ENCODE data around the gene PDZRN4.

DNA sequence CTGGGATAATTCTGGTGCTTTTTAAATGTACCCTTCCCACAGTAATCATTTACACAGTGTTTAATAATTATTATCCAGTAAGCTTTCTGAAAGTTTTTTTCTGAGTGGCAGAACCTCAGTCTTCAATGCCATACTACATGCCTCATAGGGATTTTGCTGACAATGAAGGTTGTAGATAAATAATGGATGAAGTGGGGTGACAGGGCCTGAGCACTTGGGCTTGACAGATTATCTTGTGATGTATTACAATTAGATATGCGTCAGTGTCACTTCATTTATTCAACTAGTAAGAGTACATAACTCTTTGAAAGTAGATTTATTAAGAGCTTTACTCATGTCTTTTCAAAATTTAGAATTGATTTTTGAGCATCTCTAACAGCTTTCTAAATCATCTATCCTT lies 176.1 kb downstream of the PDZRN4 start:
- TF ChIP-seq CEBPB (IDR thresholded peaks at IDR 0.05; ENCODE audit: low read depth, low read length) (no peak), BHLHE40 (IDR thresholded peaks at IDR 0.05; ENCODE audit: low read depth, low read length) (no peak), CHD1 (IDR thresholded peaks at IDR 0.05; ENCODE audit: low read depth, low read length) (no peak), RAD21 (IDR thresholded peaks at IDR 0.05; ENCODE audit: low read length) (no peak), SMC3 (IDR thresholded peaks at IDR 0.05; ENCODE audit: low read depth, low read length) (no peak), NFE2L2 (IDR thresholded peaks at IDR 0.05; ENCODE audit: low read depth, low read length) (no peak), RCOR1 (IDR thresholded peaks at IDR 0.05; ENCODE audit: insufficient replicate concordance, low read length) (no peak), POLR2A (IDR thresholded peaks at IDR 0.05; ENCODE audit: low read depth, low read length) (no peak)
- TF ChIP-seq, protein P1, sequence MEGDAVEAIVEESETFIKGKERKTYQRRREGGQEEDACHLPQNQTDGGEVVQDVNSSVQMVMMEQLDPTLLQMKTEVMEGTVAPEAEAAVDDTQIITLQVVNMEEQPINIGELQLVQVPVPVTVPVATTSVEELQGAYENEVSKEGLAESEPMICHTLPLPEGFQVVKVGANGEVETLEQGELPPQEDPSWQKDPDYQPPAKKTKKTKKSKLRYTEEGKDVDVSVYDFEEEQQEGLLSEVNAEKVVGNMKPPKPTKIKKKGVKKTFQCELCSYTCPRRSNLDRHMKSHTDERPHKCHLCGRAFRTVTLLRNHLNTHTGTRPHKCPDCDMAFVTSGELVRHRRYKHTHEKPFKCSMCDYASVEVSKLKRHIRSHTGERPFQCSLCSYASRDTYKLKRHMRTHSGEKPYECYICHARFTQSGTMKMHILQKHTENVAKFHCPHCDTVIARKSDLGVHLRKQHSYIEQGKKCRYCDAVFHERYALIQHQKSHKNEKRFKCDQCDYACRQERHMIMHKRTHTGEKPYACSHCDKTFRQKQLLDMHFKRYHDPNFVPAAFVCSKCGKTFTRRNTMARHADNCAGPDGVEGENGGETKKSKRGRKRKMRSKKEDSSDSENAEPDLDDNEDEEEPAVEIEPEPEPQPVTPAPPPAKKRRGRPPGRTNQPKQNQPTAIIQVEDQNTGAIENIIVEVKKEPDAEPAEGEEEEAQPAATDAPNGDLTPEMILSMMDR (conservative IDR thresholded peaks at IDR 0.05; ENCODE audit: low read depth, low read length), result no peak

Measured in IMR-90 (cell line).